Stimulated activated CD8-positive, alpha-beta memory T cell treated with anti-CD3 and anti-CD28 coated beads, Interleukin-15, amount 100 ng/mL, for 24 hours (primary cell): ENCODE results near the gene TNFRSF1A.

Source experiments
- DNase-seq: peaks from one replicate; pipeline ENCODE4 v3.0.0-alpha.2; 2020; ENCODE audit warnings: low read depth

TNFRSF1A gene

GRCh38 chr12:6374028-6374785, 32.3 kb upstream of the TNFRSF1A start:
- DNase-seq: no peak

GRCh38 chr12:6373022-6373787, 31.3 kb upstream of the TNFRSF1A start:
- no peak for DNase-seq

- no peak for DNase-seq
Measured at GRCh38 chr12:6372403-6373003, 30.6 kb upstream of the TNFRSF1A start.

GRCh38 chr12:6370994-6371754, 29.3 kb upstream of the TNFRSF1A start:
- no peak for DNase-seq

- DNase-seq: no peak
Measured at GRCh38 chr12:6370576-6370935, 28.7 kb upstream of the TNFRSF1A start.

- DNase-seq: no peak
Measured at GRCh38 chr12:6369916-6370575, 28.2 kb upstream of the TNFRSF1A start.

GRCh38 chr12:6368906-6369525, 27.1 kb upstream of the TNFRSF1A start:
- DNase-seq: no peak

- no peak for DNase-seq
Measured at GRCh38 chr12:6367969-6368892, 26.4 kb upstream of the TNFRSF1A start.

GRCh38 chr12:6367065-6367968, 25.4 kb upstream of the TNFRSF1A start:
- DNase-seq: no peak

GRCh38 chr12:6364044-6364374, 22.1 kb upstream of the TNFRSF1A start:
- no peak for DNase-seq

GRCh38 chr12:6363330-6364043, 21.6 kb upstream of the TNFRSF1A start:
- peak; percentile 44 for DNase-seq

- no peak for DNase-seq
Measured at GRCh38 chr12:6363010-6363329, 21.1 kb upstream of the TNFRSF1A start.

GRCh38 chr12:6362403-6362802, 20.5 kb upstream of the TNFRSF1A start:
- no peak for DNase-seq

GRCh38 chr12:6361834-6362233, 20.0 kb upstream of the TNFRSF1A start:
- DNase-seq: no peak

GRCh38 chr12:6360578-6361490, 19.0 kb upstream of the TNFRSF1A start:
- DNase-seq: no peak

- no peak for DNase-seq
Measured at GRCh38 chr12:6360080-6360571, 18.2 kb upstream of the TNFRSF1A start.

- no peak for DNase-seq
Measured at GRCh38 chr12:6358881-6359280, 17.0 kb upstream of the TNFRSF1A start.
